Measurements from ENCODE around the gene DRD3. TPM values are rescaled to one million over a fixed set of nuclear protein-coding genes. Genes with fewer than 3 reads are reported as not detected.

Gene DRD3
- not detected for polyA plus RNA-seq
- long read RNA-seq, donor 1: 0 reads
- long read RNA-seq, donor 2: 0 reads
- long read RNA-seq, donor 3: 0 reads
- long read RNA-seq, donor 4: 0 reads
- long read RNA-seq, donor 5: 0 reads
- long read RNA-seq, donor 6: 0 reads
- long read RNA-seq, donor 7: 0 reads
- long read RNA-seq, donor 8: 0 reads
- long read RNA-seq, donor 9: 0 reads
- long read RNA-seq, donor 10: 0 reads

- FAIRE-seq (no peak), DNase-seq (peak in 1 of 2 donors; percentile 25)
- no peaks in the 10 kb centered on the region for H3K4me1 ChIP-seq (ENCODE audit: control insufficient read depth in 3 of 3, insufficient read depth in 2 of 3, low read depth in 1 of 3, low read length in 2 of 3)
- H3K9me3 ChIP-seq (ENCODE audit: control insufficient read depth in 2 of 2, insufficient read depth in 1 of 2, low read depth in 1 of 2, low read length in 1 of 2): no peaks in the 10 kb centered on the region
- WGBS, 3 donors: 12 to 29% (median 24%) methylated on average over 7 of the region's 7 CpGs
- H3K36me3 ChIP-seq (ENCODE audit: control insufficient read depth in 3 of 3, insufficient read depth in 2 of 3, low read depth in 1 of 3, low read length in 3 of 3): no peaks in the 10 kb centered on the region
- no peak within 1 kb of the TSS for H3K4me3 ChIP-seq (ENCODE audit: low read depth in 1 of 3, low read length in 3 of 3)
- no peak within 1 kb of the TSS for H3K27ac ChIP-seq (ENCODE audit: low read depth in 1 of 3, low read length in 2 of 3)
- peaks cover 0 to 3% (median 0%) of the 10 kb centered on the region in 3 donors for H3K27me3 ChIP-seq (ENCODE audit: control insufficient read depth in 3 of 3, insufficient read depth in 3 of 3, low read length in 3 of 3)
Measured at GRCh38 chr3:114178770-114179368, at the start of gene DRD3. TSS of gene DRD3 (minus strand) at chr3:114179052. CDS start at chr3:114171992, 7,060 bp downstream.

- H3K4me1 ChIP-seq (ENCODE audit: control insufficient read depth in 3 of 3, insufficient read depth in 2 of 3, low read depth in 1 of 3, low read length in 2 of 3): no peaks in the 10 kb centered on the region
- FAIRE-seq: no peak
Measured at GRCh38 chr3:114227076-114227475, 48.2 kb upstream of the DRD3 start.

GRCh38 chr3:114226313-114226712 is 47.5 kb upstream of the DRD3 start:
- Histone ChIP-seq H3K9me3 (ENCODE audit: control insufficient read depth in 2 of 2, insufficient read depth in 1 of 2, low read depth in 1 of 2, low read length in 1 of 2) (peaks cover 0 to 18% of the 10 kb centered on the region in 2 donors), H3K36me3 (ENCODE audit: control insufficient read depth in 3 of 3, insufficient read depth in 2 of 3, low read depth in 1 of 3, low read length in 3 of 3) (no peaks in the 10 kb centered on the region), H3K4me1 (ENCODE audit: control insufficient read depth in 3 of 3, insufficient read depth in 2 of 3, low read depth in 1 of 3, low read length in 2 of 3) (no peaks in the 10 kb centered on the region), H3K4me3 (ENCODE audit: low read depth in 1 of 3, low read length in 3 of 3) (no peak overlapping the region), H3K27me3 (ENCODE audit: control insufficient read depth in 3 of 3, insufficient read depth in 3 of 3, low read length in 3 of 3) (no peaks in the 10 kb centered on the region), H3K27ac (ENCODE audit: low read depth in 1 of 3, low read length in 2 of 3) (peak overlapping the region in 1 of 3 donors; percentile 14)
- 78 to 86% (median 80%) methylated on average over 2 of the region's 2 CpGs for WGBS, 3 donors
- FAIRE-seq (no peak), DNase-seq (no peak)

More at GRCh38 chr3:114227076-114227475, 48.2 kb upstream of the DRD3 start:
- no peak for DNase-seq
- WGBS, 3 donors: 95 to 100% (median 96%) methylated on average over 1 of the region's 1 CpG
- H3K9me3 ChIP-seq (ENCODE audit: control insufficient read depth in 2 of 2, insufficient read depth in 1 of 2, low read depth in 1 of 2, low read length in 1 of 2): peaks cover 0 to 18% of the 10 kb centered on the region in 2 donors
- no peaks in the 10 kb centered on the region for H3K27me3 ChIP-seq (ENCODE audit: control insufficient read depth in 3 of 3, insufficient read depth in 3 of 3, low read length in 3 of 3)
- no peak overlapping the region for H3K4me3 ChIP-seq (ENCODE audit: low read depth in 1 of 3, low read length in 3 of 3)
- H3K36me3 ChIP-seq (ENCODE audit: control insufficient read depth in 3 of 3, insufficient read depth in 2 of 3, low read depth in 1 of 3, low read length in 3 of 3): no peaks in the 10 kb centered on the region
- H3K27ac ChIP-seq (ENCODE audit: low read depth in 1 of 3, low read length in 2 of 3): no peak overlapping the region

- no peak overlapping the region for H3K4me3 ChIP-seq (ENCODE audit: low read depth in 1 of 3, low read length in 3 of 3)
- peaks cover 0 to 18% of the 10 kb centered on the region in 2 donors for H3K9me3 ChIP-seq (ENCODE audit: control insufficient read depth in 2 of 2, insufficient read depth in 1 of 2, low read depth in 1 of 2, low read length in 1 of 2)
- DNase-seq (peak in 1 of 2 donors; percentile 51), FAIRE-seq (no peak)
- H3K36me3 ChIP-seq (ENCODE audit: control insufficient read depth in 3 of 3, insufficient read depth in 2 of 3, low read depth in 1 of 3, low read length in 3 of 3): no peaks in the 10 kb centered on the region
- WGBS, 3 donors: 63 to 77% (median 68%) methylated on average over 3 of the region's 3 CpGs
- no peaks in the 10 kb centered on the region for H3K27me3 ChIP-seq (ENCODE audit: control insufficient read depth in 3 of 3, insufficient read depth in 3 of 3, low read length in 3 of 3)
- H3K4me1 ChIP-seq (ENCODE audit: control insufficient read depth in 3 of 3, insufficient read depth in 2 of 3, low read depth in 1 of 3, low read length in 2 of 3): no peaks in the 10 kb centered on the region
- no peak overlapping the region for H3K27ac ChIP-seq (ENCODE audit: low read depth in 1 of 3, low read length in 2 of 3)
Measured at GRCh38 chr3:114223143-114223542, 44.3 kb upstream of the DRD3 start.

GRCh38 chr3:114221881-114222264 is 43.0 kb upstream of the DRD3 start:
- DNase-seq: no peak
- FAIRE-seq: no peak
- Histone ChIP-seq H3K36me3 (ENCODE audit: control insufficient read depth in 3 of 3, insufficient read depth in 2 of 3, low read depth in 1 of 3, low read length in 3 of 3) (no peaks in the 10 kb centered on the region), H3K4me3 (ENCODE audit: low read depth in 1 of 3, low read length in 3 of 3) (no peak overlapping the region), H3K4me1 (ENCODE audit: control insufficient read depth in 3 of 3, insufficient read depth in 2 of 3, low read depth in 1 of 3, low read length in 2 of 3) (no peaks in the 10 kb centered on the region), H3K27me3 (ENCODE audit: control insufficient read depth in 3 of 3, insufficient read depth in 3 of 3, low read length in 3 of 3) (no peaks in the 10 kb centered on the region), H3K27ac (ENCODE audit: low read depth in 1 of 3, low read length in 2 of 3) (peak overlapping the region in 2 of 3 donors; percentile 16 to 64), H3K9me3 (ENCODE audit: control insufficient read depth in 2 of 2, insufficient read depth in 1 of 2, low read depth in 1 of 2, low read length in 1 of 2) (peaks cover 0 to 18% of the 10 kb centered on the region in 2 donors)
- 70 to 88% (median 88%) methylated on average over 1 of the region's 1 CpG for WGBS, 3 donors

- FAIRE-seq (no peak), DNase-seq (peak in 1 of 2 donors; percentile 59)
- Histone ChIP-seq H3K27me3 (ENCODE audit: control insufficient read depth in 3 of 3, insufficient read depth in 3 of 3, low read length in 3 of 3) (no peaks in the 10 kb centered on the region), H3K36me3 (ENCODE audit: control insufficient read depth in 3 of 3, insufficient read depth in 2 of 3, low read depth in 1 of 3, low read length in 3 of 3) (no peaks in the 10 kb centered on the region), H3K4me1 (ENCODE audit: control insufficient read depth in 3 of 3, insufficient read depth in 2 of 3, low read depth in 1 of 3, low read length in 2 of 3) (no peaks in the 10 kb centered on the region), H3K4me3 (ENCODE audit: low read depth in 1 of 3, low read length in 3 of 3) (no peak overlapping the region), H3K9me3 (ENCODE audit: control insufficient read depth in 2 of 2, insufficient read depth in 1 of 2, low read depth in 1 of 2, low read length in 1 of 2) (peaks cover 0 to 18% of the 10 kb centered on the region in 2 donors), H3K27ac (ENCODE audit: low read depth in 1 of 3, low read length in 2 of 3) (peak overlapping the region in 1 of 3 donors; percentile 64)
- 72 to 81% (median 74%) methylated on average over 9 of the region's 9 CpGs for WGBS, 3 donors
Measured at GRCh38 chr3:114221165-114221880, 42.5 kb upstream of the DRD3 start.

GRCh38 chr3:114219741-114220140 is 40.9 kb upstream of the DRD3 start:
- Histone ChIP-seq H3K9me3 (ENCODE audit: control insufficient read depth in 2 of 2, insufficient read depth in 1 of 2, low read depth in 1 of 2, low read length in 1 of 2) (peaks cover 0 to 4% of the 10 kb centered on the region in 2 donors), H3K36me3 (ENCODE audit: control insufficient read depth in 3 of 3, insufficient read depth in 2 of 3, low read depth in 1 of 3, low read length in 3 of 3) (no peaks in the 10 kb centered on the region), H3K4me3 (ENCODE audit: low read depth in 1 of 3, low read length in 3 of 3) (no peak overlapping the region), H3K4me1 (ENCODE audit: control insufficient read depth in 3 of 3, insufficient read depth in 2 of 3, low read depth in 1 of 3, low read length in 2 of 3) (no peaks in the 10 kb centered on the region), H3K27me3 (ENCODE audit: control insufficient read depth in 3 of 3, insufficient read depth in 3 of 3, low read length in 3 of 3) (no peaks in the 10 kb centered on the region), H3K27ac (ENCODE audit: low read depth in 1 of 3, low read length in 2 of 3) (no peak overlapping the region)
- no peak for DNase-seq
- 55 to 76% (median 72%) methylated on average over 2 of the region's 2 CpGs for WGBS, 3 donors
- no peak for FAIRE-seq

GRCh38 chr3:114218578-114219185 is 39.8 kb upstream of the DRD3 start:
- H3K36me3 ChIP-seq (ENCODE audit: control insufficient read depth in 3 of 3, insufficient read depth in 2 of 3, low read depth in 1 of 3, low read length in 3 of 3): no peaks in the 10 kb centered on the region
- H3K27ac ChIP-seq (ENCODE audit: low read depth in 1 of 3, low read length in 2 of 3): no peak overlapping the region
- peaks cover 0 to 2% (median 0%) of the 10 kb centered on the region in 3 donors for H3K27me3 ChIP-seq (ENCODE audit: control insufficient read depth in 3 of 3, insufficient read depth in 3 of 3, low read length in 3 of 3)
- DNase-seq (no peak), FAIRE-seq (no peak)
- H3K4me3 ChIP-seq (ENCODE audit: low read depth in 1 of 3, low read length in 3 of 3): no peak overlapping the region
- WGBS, 3 donors: 85 to 90% (median 88%) methylated on average over 12 of the region's 12 CpGs
- no peaks in the 10 kb centered on the region for H3K4me1 ChIP-seq (ENCODE audit: control insufficient read depth in 3 of 3, insufficient read depth in 2 of 3, low read depth in 1 of 3, low read length in 2 of 3)
- H3K9me3 ChIP-seq (ENCODE audit: control insufficient read depth in 2 of 2, insufficient read depth in 1 of 2, low read depth in 1 of 2, low read length in 1 of 2): no peaks in the 10 kb centered on the region

Data from small intestine (tissue), 16 donors.